T-helper 1 cell treated with Interleukin-12 subunit alpha and Interleukin-12 subunit beta and Interleukin-4 antibody, amounts not matched to agents 30 μg/mL and 1 μg/mL, for 36 hours (primary cell): ENCODE measurements around the gene ITGA3.

Source experiments
- H3K27ac Mint-ChIP-seq: one replicate; pipeline ENCODE4 v1.8.0; 2021; ENCODE audit warnings: mild to moderate bottlenecking, mixed read lengths
- H3K27me3 Mint-ChIP-seq: one replicate; pipeline ENCODE4 v1.8.0; 2021; ENCODE audit warnings: low read depth, mixed read lengths
- H3K36me3 Mint-ChIP-seq: one replicate; pipeline ENCODE4 v1.8.0; 2021; ENCODE audit warnings: low read depth, mixed read lengths
- H3K4me1 Mint-ChIP-seq: one replicate; pipeline ENCODE4 v1.8.0; 2021; ENCODE audit warnings: low read depth, mixed read lengths
- H3K4me3 Mint-ChIP-seq: one replicate; pipeline ENCODE4 v1.8.0; 2021; ENCODE audit warnings: mild to moderate bottlenecking, moderate library complexity, mixed read lengths
- H3K9me3 Mint-ChIP-seq: one replicate; pipeline ENCODE4 v1.8.0; 2021; ENCODE audit warnings: mixed read lengths

ITGA3 gene

DNA sequence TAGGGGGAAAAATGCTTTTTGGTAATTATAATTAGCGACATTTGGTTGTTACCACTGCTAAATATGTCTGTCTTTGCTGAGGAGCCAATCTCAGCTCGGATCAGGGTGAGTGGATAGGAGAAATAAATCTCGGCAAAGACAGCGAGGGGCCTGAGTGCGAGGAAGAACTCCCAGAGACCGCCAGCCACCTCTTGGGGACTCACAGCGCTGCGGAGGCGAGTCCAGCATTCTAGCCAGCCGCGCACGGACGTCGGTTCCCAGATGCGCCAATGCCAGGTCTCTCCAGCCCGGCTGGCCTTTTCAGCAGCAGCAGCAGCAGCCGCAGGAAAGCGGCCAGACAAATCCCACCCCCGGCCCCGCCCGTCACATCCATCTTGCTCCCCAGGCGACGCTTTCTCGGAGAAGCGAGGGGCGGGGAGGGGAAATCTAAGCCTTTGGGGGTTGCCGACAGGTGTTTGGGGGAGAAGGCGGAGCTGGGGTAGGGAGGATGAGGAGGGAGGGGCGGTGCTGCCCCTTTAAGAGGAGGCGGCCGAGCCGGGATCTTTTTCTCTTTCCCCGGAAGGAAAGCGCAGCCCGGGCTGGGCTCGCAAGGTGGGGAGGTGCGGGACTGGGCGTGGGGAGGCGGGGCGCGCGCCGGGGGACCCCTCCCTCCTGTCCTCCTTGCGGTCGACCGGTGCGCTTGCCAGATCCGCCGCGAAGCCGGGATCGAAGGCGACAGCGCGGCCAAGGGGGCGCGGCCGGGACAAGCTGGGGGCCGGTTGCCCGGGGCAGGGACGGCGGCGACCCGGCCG is at the start of gene ITGA3:
Gene ITGA3, plus strand, starts transcription at position 685 of the 791 bp plus-strand sequence. CDS start 330 bp downstream, outside the sequence.
- peak within 1 kb of the TSS; percentile 85 for H3K27ac Mint-ChIP-seq
- no peaks in the 10 kb centered on the region for H3K27me3 Mint-ChIP-seq
- H3K9me3 Mint-ChIP-seq = no peaks in the 10 kb centered on the region
- peaks cover 44% of the 10 kb centered on the region for H3K4me1 Mint-ChIP-seq
- peaks cover 3% of the 10 kb centered on the region for H3K36me3 Mint-ChIP-seq
- H3K4me3 Mint-ChIP-seq = peak within 1 kb of the TSS; percentile 90

DNA sequence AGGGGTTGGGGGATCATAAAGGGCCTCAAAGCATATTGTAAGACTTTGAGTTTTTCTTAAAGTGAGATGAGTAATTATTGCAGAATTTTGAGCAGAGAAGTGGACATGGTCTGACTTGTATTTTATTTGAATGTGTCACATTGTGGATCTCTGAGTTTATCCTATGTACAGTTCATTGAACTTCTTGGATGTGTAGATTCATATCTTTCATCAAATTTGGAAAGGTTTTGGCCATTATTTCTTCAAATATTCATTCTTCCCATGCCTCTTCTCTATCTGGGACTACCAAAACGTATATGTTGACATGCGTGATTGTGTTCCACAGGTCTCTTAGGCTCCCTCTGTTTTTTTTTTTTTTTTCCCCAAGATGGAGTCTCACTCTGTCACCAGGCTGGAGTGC is 46.6 kb upstream of the ITGA3 start:
- Mint-ChIP-seq H3K27me3 (peaks cover 53% of the 10 kb centered on the region), H3K36me3 (no peaks in the 10 kb centered on the region), H3K27ac (no peak overlapping the region)

DNA sequence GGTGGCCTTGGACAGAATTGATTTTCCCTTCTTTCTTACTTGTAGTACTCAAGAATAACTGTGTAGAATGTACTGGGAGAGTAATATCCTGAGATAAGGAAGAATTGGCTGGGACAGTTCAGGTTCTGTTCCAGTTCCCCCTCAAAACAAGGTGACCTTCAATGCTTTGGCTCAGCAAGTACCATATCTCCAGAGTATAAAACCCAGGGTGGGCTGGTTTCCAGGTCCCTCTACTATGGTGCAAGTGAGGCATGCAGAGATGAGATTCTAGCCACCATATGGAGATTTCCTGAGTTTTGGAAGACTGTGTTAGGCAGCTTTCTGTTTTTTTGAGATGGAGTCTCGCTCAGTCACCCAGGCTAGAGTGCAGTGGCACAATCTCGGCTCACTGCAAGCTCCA is 42.8 kb upstream of the ITGA3 start:
- H3K27me3 Mint-ChIP-seq = peaks cover 41% of the 10 kb centered on the region
- no peaks in the 10 kb centered on the region for H3K36me3 Mint-ChIP-seq
- no peak overlapping the region for H3K4me3 Mint-ChIP-seq
- H3K4me1 Mint-ChIP-seq = no peaks in the 10 kb centered on the region
- no peak overlapping the region for H3K27ac Mint-ChIP-seq
- H3K9me3 Mint-ChIP-seq = peaks cover 22% of the 10 kb centered on the region

More for the DNA sequence above, 46.6 kb upstream of the ITGA3 start:
- peaks cover 14% of the 10 kb centered on the region for H3K9me3 Mint-ChIP-seq
- no peaks in the 10 kb centered on the region for H3K4me1 Mint-ChIP-seq
- H3K4me3 Mint-ChIP-seq = no peak overlapping the region

DNA sequence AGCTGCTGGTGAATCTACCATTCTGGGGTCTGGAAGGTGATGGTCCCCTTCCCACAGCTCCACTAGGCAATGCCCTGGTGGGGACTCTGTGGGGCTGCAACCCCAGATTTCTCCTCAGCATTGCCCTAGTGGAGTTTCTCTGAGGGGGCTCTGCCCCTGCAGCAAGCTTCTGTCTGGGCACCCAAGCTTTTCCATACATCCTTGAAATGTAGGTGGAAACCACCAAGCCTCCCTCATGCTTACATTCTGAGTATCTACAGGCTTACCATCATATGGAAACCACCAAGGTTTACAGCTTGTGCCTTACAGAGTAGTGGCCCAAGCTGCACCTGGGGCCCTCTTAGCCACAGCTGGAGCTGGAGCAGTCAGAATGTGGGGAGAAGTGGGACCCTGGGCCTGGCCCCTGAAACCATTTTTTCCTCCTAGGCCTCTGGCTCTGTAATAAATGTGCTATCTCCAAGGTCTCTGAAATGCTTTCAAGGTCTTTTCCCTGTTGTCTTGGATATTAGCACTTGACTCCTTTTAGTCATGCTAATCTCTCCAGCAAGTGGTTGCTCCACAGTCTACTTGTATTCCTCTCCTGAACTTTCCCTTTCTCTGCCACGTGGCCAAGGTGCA is 41.3 kb upstream of the ITGA3 start:
- peaks cover 22% of the 10 kb centered on the region for H3K9me3 Mint-ChIP-seq
- H3K4me3 Mint-ChIP-seq = no peak overlapping the region
- no peak overlapping the region for H3K27ac Mint-ChIP-seq
- no peaks in the 10 kb centered on the region for H3K36me3 Mint-ChIP-seq
- H3K27me3 Mint-ChIP-seq = peaks cover 30% of the 10 kb centered on the region
- no peaks in the 10 kb centered on the region for H3K4me1 Mint-ChIP-seq

DNA sequence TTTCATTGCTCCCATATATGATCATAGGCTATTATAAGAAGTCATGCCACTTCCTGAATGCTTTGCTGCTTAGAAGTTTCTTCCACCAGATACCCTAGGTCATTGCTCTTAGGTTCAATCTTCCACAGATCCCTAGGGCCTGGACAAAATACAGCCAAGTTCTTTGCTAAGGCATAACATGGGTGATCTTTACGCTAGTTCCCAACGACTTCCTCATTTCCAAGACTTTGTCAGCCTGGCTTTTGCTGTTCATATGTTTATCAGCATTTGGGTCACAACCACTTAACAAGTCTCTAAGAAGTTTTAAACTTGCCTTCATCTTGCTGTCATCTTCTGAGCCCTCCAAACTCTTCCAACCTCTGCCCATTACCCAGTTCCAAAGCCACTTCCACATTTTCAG is 40.8 kb upstream of the ITGA3 start:
- no peaks in the 10 kb centered on the region for H3K36me3 Mint-ChIP-seq
- H3K27me3 Mint-ChIP-seq = peaks cover 26% of the 10 kb centered on the region
- H3K9me3 Mint-ChIP-seq = peaks cover 22% of the 10 kb centered on the region

DNA sequence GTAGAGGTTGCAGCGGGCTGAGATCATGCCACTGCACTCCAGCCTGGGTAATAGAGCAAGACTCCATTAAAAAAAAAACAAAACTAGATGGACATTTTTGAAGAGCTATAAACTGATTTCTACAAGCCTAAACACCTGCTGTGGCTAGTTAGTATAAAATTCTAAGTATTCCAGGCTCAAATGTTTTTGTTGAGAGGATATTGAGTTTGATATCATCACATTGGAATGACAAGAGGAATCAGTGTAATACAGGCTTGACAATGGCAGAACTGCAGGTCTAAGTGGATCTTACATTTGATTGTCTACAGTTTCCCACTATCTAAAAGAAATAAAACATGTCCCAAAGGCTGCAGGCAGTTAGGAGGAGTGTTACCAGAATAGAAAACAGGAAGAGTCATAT is 37.0 kb upstream of the ITGA3 start:
- Mint-ChIP-seq H3K36me3 (no peaks in the 10 kb centered on the region), H3K9me3 (peaks cover 10% of the 10 kb centered on the region), H3K27me3 (peaks cover 22% of the 10 kb centered on the region), H3K4me3 (no peak overlapping the region), H3K27ac (no peak overlapping the region), H3K4me1 (no peaks in the 10 kb centered on the region)

More for the DNA sequence above, 40.8 kb upstream of the ITGA3 start:
- Mint-ChIP-seq H3K27ac (no peak overlapping the region), H3K4me1 (no peaks in the 10 kb centered on the region), H3K4me3 (no peak overlapping the region)

DNA sequence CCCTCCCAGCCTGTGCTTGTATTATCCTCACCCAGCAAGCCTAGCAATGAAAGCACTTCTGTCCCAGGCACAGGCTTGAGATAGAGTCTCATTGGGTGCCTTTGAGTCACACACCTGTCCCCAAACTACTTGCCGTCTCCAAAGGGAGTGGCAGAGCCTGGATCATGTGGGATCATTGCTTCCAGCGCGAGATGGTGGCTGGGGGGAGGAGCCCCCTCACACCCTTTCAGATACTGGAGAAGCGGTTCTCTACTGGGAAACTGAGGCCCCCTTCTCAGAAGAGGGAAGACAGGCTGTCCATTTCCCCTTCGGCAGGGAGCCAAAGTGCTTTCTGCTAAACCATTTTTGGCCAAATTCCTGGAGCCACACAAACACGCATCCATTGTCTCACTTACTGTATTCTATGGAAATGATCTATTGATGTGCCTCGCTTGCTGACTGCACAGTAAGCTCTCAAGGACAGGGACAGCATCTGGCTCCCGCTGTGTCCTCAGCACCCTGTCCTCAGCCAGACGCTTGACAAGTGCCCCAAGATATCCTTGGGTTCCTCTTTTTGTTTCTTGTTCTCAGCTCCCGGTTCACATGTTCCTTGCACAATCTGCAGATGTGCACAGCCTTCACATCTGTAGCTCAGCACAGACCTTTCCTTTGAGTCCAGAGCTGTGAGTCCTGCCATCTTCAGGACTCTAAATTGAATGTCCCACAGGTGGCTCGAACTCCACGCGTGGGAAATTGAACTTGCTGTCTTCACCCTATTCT is 34.9 kb upstream of the ITGA3 start:
- no peaks in the 10 kb centered on the region for H3K9me3 Mint-ChIP-seq
- no peak overlapping the region for H3K4me3 Mint-ChIP-seq
- no peak overlapping the region for H3K27ac Mint-ChIP-seq
- H3K27me3 Mint-ChIP-seq = peaks cover 15% of the 10 kb centered on the region
- H3K4me1 Mint-ChIP-seq = no peaks in the 10 kb centered on the region
- H3K36me3 Mint-ChIP-seq = no peaks in the 10 kb centered on the region

DNA sequence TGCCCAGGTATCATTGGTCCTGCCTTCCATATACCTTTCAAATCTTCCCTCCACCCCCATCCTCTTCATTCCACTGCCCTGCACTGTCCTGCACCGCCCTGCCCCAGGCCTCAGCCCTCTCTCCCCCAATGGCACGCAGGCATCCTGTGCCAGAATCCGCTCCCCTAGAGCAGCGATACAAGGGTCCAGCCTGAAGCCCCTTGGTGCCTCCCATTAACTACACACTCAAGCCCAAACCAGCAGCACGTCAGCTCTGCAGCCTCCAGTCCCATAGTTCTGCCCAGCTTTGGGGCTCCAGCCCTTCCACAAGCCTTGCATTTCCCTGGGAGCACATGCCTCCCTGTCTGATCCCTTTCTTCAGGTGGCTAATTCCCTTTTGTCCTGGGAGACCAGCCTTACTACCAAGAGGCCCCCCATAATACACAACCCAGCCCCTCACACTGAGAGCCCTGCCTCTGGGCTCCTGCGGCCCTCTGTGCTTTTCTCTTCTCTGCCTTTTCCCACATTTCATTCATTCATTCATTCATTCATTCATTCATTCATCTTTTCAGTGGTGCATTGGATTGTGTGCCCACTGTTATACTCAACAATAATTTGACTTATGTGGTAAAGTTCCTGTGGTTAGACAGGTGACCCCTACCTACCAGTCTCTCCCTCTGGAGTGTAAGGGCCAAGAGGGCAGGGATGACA is 34.1 kb upstream of the ITGA3 start:
- Mint-ChIP-seq H3K4me3 (no peak overlapping the region), H3K4me1 (peaks cover under 1% of the 10 kb centered on the region), H3K9me3 (no peaks in the 10 kb centered on the region), H3K27me3 (peaks cover 12% of the 10 kb centered on the region), H3K36me3 (no peaks in the 10 kb centered on the region), H3K27ac (no peak overlapping the region)

DNA sequence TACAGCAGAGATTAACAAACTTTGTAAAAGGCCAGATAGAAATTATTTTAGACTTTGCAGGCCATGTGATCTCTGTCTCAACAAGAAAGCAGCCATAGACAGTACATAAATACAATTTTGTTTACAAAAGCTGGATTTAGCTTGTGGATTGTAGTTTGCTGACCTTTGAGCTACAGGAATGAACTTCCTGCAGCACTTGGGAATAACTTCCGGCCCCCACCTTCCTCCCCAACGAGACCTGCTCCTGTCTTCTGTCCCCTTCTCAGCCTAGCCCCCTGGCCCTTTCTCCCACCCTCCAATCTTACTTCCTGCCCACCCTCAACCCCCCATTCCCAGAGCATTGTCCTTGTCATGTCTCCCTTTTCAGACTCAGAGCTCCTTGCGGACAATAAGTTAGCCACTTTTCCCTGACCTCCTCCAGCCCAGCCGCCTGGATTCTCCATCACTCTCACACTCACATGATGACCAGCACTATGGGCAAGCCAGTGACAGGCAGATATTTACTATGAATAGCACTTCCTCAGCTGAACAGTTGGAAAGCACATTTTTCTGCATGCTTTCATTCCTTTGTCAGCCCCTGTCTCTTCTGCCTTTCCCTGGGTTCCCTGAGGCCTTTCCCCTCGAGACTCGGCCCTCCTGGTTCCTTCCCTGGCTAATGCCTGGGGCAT is 33.3 kb upstream of the ITGA3 start:
- peaks cover 6% of the 10 kb centered on the region for H3K4me1 Mint-ChIP-seq
- H3K36me3 Mint-ChIP-seq = no peaks in the 10 kb centered on the region
- H3K9me3 Mint-ChIP-seq = no peaks in the 10 kb centered on the region
- peaks cover 12% of the 10 kb centered on the region for H3K27me3 Mint-ChIP-seq
- no peak overlapping the region for H3K27ac Mint-ChIP-seq
- H3K4me3 Mint-ChIP-seq = no peak overlapping the region

DNA sequence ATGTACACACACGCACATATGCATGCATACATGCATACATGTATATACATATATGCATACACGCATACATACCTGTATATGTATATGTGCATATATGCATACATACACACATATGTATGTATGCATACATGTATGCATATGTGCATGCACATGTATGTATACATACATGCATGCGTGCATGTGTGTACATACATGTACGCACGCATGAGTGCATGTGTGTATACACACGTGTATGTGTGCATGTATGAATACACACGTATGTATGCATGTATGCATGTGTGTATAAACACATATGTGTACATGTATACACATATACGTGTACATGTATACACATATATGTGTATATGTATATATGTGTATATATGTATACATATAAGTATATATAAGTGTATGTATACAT is 32.4 kb upstream of the ITGA3 start:
- H3K36me3 Mint-ChIP-seq = no peaks in the 10 kb centered on the region
- peaks cover 9% of the 10 kb centered on the region for H3K4me1 Mint-ChIP-seq
- H3K27me3 Mint-ChIP-seq = peaks cover 12% of the 10 kb centered on the region
- H3K27ac Mint-ChIP-seq = no peak overlapping the region
- H3K4me3 Mint-ChIP-seq = no peak overlapping the region
- no peaks in the 10 kb centered on the region for H3K9me3 Mint-ChIP-seq

DNA sequence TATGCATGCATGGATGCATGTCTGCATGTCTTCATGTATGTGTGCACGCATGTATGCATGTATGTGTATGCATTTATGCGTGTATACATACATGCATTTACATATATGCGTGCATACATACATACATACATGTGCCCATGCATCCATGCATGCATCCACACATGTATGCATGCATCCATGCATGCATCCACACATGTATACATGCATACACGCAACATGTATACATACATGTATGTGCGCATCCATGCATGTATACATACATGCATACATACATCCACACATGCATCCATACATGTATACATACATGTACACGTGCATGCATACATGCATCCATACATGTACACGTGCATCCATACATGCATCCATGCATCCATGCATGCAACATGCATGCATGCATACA is 31.1 kb upstream of the ITGA3 start:
- Mint-ChIP-seq H3K4me3 (no peak overlapping the region), H3K36me3 (no peaks in the 10 kb centered on the region), H3K9me3 (no peaks in the 10 kb centered on the region), H3K4me1 (peaks cover 12% of the 10 kb centered on the region), H3K27ac (no peak overlapping the region), H3K27me3 (peaks cover 12% of the 10 kb centered on the region)

DNA sequence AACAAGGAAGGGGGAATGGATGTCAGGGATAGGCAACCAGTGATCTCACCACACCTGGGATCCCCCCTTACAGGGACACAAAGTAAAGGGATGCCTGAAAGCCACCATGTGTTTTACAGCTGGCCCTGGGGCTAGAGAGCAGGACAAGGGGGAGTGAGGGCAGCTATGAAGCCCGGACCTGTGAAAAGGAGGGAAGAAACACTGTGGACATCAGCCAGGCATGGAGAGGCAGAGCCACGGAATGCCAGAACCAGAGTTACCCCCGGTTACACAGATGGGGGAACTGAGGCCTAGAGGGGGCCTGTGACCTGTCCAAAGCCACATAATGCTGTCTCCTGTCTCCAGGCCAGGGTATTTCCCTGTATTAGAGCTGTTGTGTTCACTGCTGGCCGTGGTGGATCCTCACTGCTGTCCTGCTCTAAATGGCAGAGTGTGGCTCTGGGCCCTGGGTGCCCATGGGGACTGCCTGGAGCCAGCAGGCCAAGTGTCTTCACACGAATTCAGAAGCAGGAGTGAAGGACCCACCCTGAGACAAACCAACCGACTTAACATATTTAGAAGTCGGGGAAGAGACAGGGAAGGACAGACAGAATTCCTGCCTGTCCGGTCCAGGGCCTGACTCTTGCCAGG is 29.7 kb upstream of the ITGA3 start:
- Mint-ChIP-seq H3K4me3 (no peak overlapping the region), H3K36me3 (no peaks in the 10 kb centered on the region), H3K27ac (no peak overlapping the region), H3K4me1 (peaks cover 12% of the 10 kb centered on the region), H3K9me3 (no peaks in the 10 kb centered on the region), H3K27me3 (peaks cover 10% of the 10 kb centered on the region)

DNA sequence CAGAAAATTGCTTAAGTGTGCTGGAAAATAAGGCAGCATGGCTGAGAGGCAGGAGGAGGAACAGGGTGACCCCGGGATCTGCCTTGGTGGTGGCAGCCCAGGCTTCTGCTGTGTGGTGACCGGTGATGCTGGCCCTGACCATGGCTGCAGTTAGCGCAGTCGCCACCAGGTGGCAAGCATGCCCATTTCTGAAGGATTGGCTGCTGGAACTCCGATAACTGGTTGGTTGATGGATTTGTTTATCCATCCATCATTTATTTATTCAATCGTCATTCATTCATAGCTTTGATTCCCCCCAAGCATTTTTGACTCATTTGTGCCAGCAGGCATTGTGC is 29.1 kb upstream of the ITGA3 start:
- Mint-ChIP-seq H3K27me3 (peaks cover 7% of the 10 kb centered on the region), H3K4me3 (no peak overlapping the region), H3K27ac (no peak overlapping the region), H3K9me3 (no peaks in the 10 kb centered on the region), H3K4me1 (peaks cover 12% of the 10 kb centered on the region), H3K36me3 (no peaks in the 10 kb centered on the region)
